GM19397 (cell line): ENCODE results near the gene C3AR1.
"Not testable (repeated sequence)": the region's sequence is repeated elsewhere in the genome, so short reads cannot be mapped to it uniquely, and the experiment has no call there.

Experiments
- ATAC-seq: cut with Tn5 transposase; IDR thresholded peaks from one replicate; pipeline ENCODE4 v1.9.1; 2021; ENCODE audit warnings: mild to moderate bottlenecking, moderate library complexity; ENCODE audit not compliant: unreplicated experiment

C3AR1 gene

GRCh38 chr12:8065991-8066594, at the start of gene C3AR1:
C3AR1 (minus strand) TSS chr12:8066359; CDS start chr12:8060185, 6,174 bp downstream.
- no peak for ATAC-seq

- not testable (repeated sequence) for ATAC-seq
These were observed 47.0 kb upstream of the C3AR1 start for GRCh38 chr12:8113117-8113516.

- no peak for ATAC-seq
These were observed 42.7 kb upstream of the C3AR1 start for GRCh38 chr12:8108808-8109398.

GRCh38 chr12:8099235-8099634, 33.1 kb upstream of the C3AR1 start:
- ATAC-seq: no peak

GRCh38 chr12:8096281-8096915, 30.2 kb upstream of the C3AR1 start:
- no peak for ATAC-seq

- no peak for ATAC-seq
These were observed 27.1 kb upstream of the C3AR1 start for GRCh38 chr12:8093291-8093690.

- ATAC-seq: no peak
These were observed 23.6 kb upstream of the C3AR1 start for GRCh38 chr12:8089716-8090115.

GRCh38 chr12:8089277-8089676, 23.1 kb upstream of the C3AR1 start:
- ATAC-seq: not testable (repeated sequence)

- ATAC-seq: peak; percentile 58
These were observed 22.4 kb upstream of the C3AR1 start for GRCh38 chr12:8088574-8088973.

- ATAC-seq: no peak
These were observed 21.5 kb upstream of the C3AR1 start for GRCh38 chr12:8087666-8088065.

- ATAC-seq: not testable (repeated sequence)
These were observed 18.2 kb upstream of the C3AR1 start for GRCh38 chr12:8084351-8084750.

GRCh38 chr12:8082808-8083100, 16.6 kb upstream of the C3AR1 start:
- ATAC-seq: no peak

GRCh38 chr12:8081251-8081920, 15.2 kb upstream of the C3AR1 start:
- no peak for ATAC-seq

GRCh38 chr12:8080120-8080519, 14.0 kb upstream of the C3AR1 start:
- no peak for ATAC-seq

GRCh38 chr12:8078916-8079315, 12.8 kb upstream of the C3AR1 start:
- no peak for ATAC-seq

GRCh38 chr12:8078398-8078797, 12.2 kb upstream of the C3AR1 start:
- no peak for ATAC-seq

- no peak for ATAC-seq
These were observed 11.0 kb upstream of the C3AR1 start for GRCh38 chr12:8077207-8077606.

- ATAC-seq: no peak
These were observed 10.2 kb upstream of the C3AR1 start for GRCh38 chr12:8076366-8076765.

- ATAC-seq: no peak
These were observed 9.8 kb upstream of the C3AR1 start for GRCh38 chr12:8075935-8076334.

GRCh38 chr12:8071820-8072219, 5.7 kb upstream of the C3AR1 start:
- ATAC-seq: not testable (repeated sequence)

GRCh38 chr12:8069582-8069981, 3.4 kb upstream of the C3AR1 start:
- no peak for ATAC-seq

GRCh38 chr12:8064131-8064530, 2.0 kb downstream of the C3AR1 start:
- ATAC-seq: no peak
